HepG2 (cell line): Measurements from ENCODE around the gene VTN. TPM values are rescaled to one million over a fixed set of nuclear protein-coding genes. Genes with fewer than 3 reads are reported as not detected.

Source experiments
- JUNB ChIP-seq: sonication (generic); formaldehyde crosslinking; IDR thresholded peaks from 2 replicates; pipeline ENCODE4 v1.8.0; 2022; ENCODE audit warnings: missing genetic modification reagents, mild to moderate bottlenecking, borderline replicate concordance
- KLF15 ChIP-seq: sonication (generic); formaldehyde crosslinking; IDR thresholded peaks from 2 replicates; pipeline ENCODE4 v1.8.1; 2023; ENCODE audit warnings: borderline replicate concordance, mild to moderate bottlenecking, inconsistent platforms, missing genetic modification reagents, mixed read lengths
- MED1 ChIP-seq: sonication (generic); formaldehyde crosslinking; IDR thresholded peaks from 2 replicates; pipeline ENCODE4 v1.4.0; 2020; ENCODE audit warnings: missing genetic modification reagents
- NCOA2 ChIP-seq: sonication (generic); formaldehyde crosslinking; IDR thresholded peaks from 2 replicates; pipeline ENCODE4 v1.8.0; 2022; ENCODE audit warnings: inconsistent platforms
- RFXANK ChIP-seq: IDR thresholded peaks from 2 replicates; pipeline ENCODE4 v1.6.1; 2016
- SMAD9 ChIP-seq: sonication (generic); formaldehyde crosslinking; IDR thresholded peaks from 2 replicates; pipeline ENCODE4 v1.5.1; 2020; ENCODE audit warnings: mild to moderate bottlenecking, missing genetic modification reagents
- SOX6 ChIP-seq, 2 experiments: fragments of 450-650 bp in 1 of 2; sonication (generic) in 1 of 2; formaldehyde crosslinking in 1 of 2; IDR thresholded peaks; 2 replicates each; pipeline versions ENCODE4 v1.4.0 to v1.6.1; 2017 to 2020; ENCODE audit warnings: antibody characterized with exemption in 1 of 2, mild to moderate bottlenecking in 1 of 2, missing genetic modification reagents in 1 of 2
- TCF7 ChIP-seq: sonication (generic); IDR thresholded peaks from 2 replicates; pipeline ENCODE4 v1.6.1; 2016; ENCODE audit warnings: antibody characterized with exemption, low read depth
- THAP11 ChIP-seq: IDR thresholded peaks from 2 replicates; pipeline ENCODE4 v1.6.1; 2016; ENCODE audit warnings: missing biosample characterization, missing genetic modification reagents
- TP53 ChIP-seq: sonication (generic); formaldehyde crosslinking; conservative IDR thresholded peaks from 2 replicates; pipeline ENCODE4 v1.4.0; 2020; ENCODE audit warnings: missing genetic modification reagents
- ZFP1 ChIP-seq: IDR thresholded peaks from 2 replicates; pipeline ENCODE4 v1.6.1; 2016
- ZNF761 ChIP-seq: sonication (generic); formaldehyde crosslinking; conservative IDR thresholded peaks from 2 replicates; pipeline ENCODE4 v1.4.0; 2020; ENCODE audit warnings: mild to moderate bottlenecking, missing genetic modification reagents
- polyA plus RNA-seq, 8 experiments: library from polyadenylated mRNA; depleted of rRNA in 3 of 8; stranded (reverse) in 7 of 8; unstranded in 1 of 8; fragments of >200 nt; fragmentation: Illumina TruSeq in 4 of 8; extraction: Trizol in 4 of 8; gene quantifications; 2 replicates each; pipeline versions ENCODE4 v1.2.1 to v1.2.3, GENCODE V29; 2011 to 2016; ENCODE audit warnings: low read depth in 4 of 8, missing spikeins in 1 of 8, mixed read lengths in 1 of 8; ENCODE audit not compliant: insufficient read depth in 1 of 8
- total RNA-seq, 5 experiments: library from RNA; depleted of rRNA; stranded (reverse); fragments of >200 nt; fragmentation: Illumina TruSeq; extraction: Trizol; gene quantifications; 2 replicates each; pipeline ENCODE4 v1.2.3, GENCODE V29; 2016; ENCODE audit warnings: low read depth in 1 of 5
- TF ChIP-seq, protein P1 (sequence below): sonication (generic); formaldehyde crosslinking; IDR thresholded peaks from 2 replicates; pipeline ENCODE4 v1.5.0; 2020; ENCODE audit warnings: mild to moderate bottlenecking, missing genetic modification reagents
- TF ChIP-seq, protein P2 (sequence below), 2 experiments: sonication (generic) in 1 of 2; formaldehyde crosslinking in 1 of 2; IDR thresholded peaks; 2 replicates each; pipeline versions ENCODE4 v1.6.1 to v1.9.0; 2014 to 2022; ENCODE audit warnings: antibody characterized with exemption in 1 of 2, borderline replicate concordance in 1 of 2, inconsistent platforms in 1 of 2, low read depth in 1 of 2, missing genetic modification reagents in 1 of 2
- TF ChIP-seq, protein P3 (sequence below): sonication (generic); formaldehyde crosslinking; IDR thresholded peaks from 2 replicates; pipeline ENCODE4 v1.4.0; 2020; ENCODE audit warnings: missing genetic modification reagents, borderline replicate concordance
- TF ChIP-seq, protein P4 (sequence below): sonication (generic); formaldehyde crosslinking; conservative IDR thresholded peaks from 2 replicates; pipeline ENCODE4 v1.8.0; 2022; ENCODE audit warnings: mild to moderate bottlenecking, moderate library complexity, missing genetic modification reagents

The VTN gene
- total and polyA plus RNA-seq, 2 of the 13 experiments (the other 11 are each of a cell fraction or from before 2014, with no cell fraction given) = 108 to 131 TPM

DNA sequence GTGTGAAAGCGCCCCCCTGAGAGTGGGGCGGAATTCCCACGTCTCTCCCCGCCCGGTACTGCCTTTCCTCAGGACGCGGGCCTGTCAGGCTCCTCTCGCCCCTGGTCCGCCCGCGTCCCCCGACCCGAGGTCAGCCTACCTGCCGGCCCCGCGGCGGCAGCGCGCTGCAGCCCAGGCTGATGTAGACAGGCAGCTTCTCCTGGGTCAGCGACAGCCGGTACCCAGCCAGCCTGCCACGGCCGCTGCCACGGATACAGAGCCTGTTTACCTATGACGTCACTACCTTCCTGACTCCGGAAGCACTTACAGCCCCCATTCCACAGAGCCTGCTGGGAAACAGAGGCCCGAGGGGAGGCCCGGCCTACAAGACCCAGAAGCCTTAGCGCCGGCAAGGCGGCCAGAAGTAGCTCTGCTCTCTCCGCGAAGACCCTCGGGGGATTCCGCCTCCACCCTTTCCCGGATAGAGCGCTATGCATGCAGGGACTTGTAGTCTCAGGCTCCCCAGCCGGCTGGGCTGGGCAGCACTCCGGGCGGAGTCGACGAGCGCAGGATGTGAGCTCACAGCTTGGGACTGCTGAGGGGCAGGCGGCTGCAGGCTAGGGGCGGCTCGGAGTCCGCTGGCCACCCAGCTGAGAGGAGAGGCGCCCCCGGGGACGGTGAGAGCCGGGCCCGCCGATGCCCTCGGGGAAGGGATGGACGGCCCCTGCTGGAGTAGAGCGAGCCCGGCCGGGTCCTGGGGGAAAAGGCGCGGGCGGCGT is 34.7 kb downstream of the VTN start, which contains the start of the genes IFT20 and TNFAIP1 (continued):
- TF ChIP-seq, protein P1, sequence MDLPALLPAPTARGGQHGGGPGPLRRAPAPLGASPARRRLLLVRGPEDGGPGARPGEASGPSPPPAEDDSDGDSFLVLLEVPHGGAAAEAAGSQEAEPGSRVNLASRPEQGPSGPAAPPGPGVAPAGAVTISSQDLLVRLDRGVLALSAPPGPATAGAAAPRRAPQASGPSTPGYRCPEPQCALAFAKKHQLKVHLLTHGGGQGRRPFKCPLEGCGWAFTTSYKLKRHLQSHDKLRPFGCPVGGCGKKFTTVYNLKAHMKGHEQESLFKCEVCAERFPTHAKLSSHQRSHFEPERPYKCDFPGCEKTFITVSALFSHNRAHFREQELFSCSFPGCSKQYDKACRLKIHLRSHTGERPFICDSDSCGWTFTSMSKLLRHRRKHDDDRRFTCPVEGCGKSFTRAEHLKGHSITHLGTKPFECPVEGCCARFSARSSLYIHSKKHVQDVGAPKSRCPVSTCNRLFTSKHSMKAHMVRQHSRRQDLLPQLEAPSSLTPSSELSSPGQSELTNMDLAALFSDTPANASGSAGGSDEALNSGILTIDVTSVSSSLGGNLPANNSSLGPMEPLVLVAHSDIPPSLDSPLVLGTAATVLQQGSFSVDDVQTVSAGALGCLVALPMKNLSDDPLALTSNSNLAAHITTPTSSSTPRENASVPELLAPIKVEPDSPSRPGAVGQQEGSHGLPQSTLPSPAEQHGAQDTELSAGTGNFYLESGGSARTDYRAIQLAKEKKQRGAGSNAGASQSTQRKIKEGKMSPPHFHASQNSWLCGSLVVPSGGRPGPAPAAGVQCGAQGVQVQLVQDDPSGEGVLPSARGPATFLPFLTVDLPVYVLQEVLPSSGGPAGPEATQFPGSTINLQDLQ (CRISPR knock-in tag) = 0 out of 2 replicates have a peak, but pooled peaks have one; percentile 9
- 0 out of 2 replicates have a peak, but pooled peaks have one; percentile 69 for TF ChIP-seq KLF15
- no peak for TF ChIP-seq TCF7
- no peak for TF ChIP-seq JUNB (CRISPR knock-in tag)
- TF ChIP-seq SMAD9 (CRISPR knock-in tag) = no peak
- peak; percentile 100 for TF ChIP-seq THAP11 (CRISPR knock-in tag)
- TF ChIP-seq, protein P2, sequence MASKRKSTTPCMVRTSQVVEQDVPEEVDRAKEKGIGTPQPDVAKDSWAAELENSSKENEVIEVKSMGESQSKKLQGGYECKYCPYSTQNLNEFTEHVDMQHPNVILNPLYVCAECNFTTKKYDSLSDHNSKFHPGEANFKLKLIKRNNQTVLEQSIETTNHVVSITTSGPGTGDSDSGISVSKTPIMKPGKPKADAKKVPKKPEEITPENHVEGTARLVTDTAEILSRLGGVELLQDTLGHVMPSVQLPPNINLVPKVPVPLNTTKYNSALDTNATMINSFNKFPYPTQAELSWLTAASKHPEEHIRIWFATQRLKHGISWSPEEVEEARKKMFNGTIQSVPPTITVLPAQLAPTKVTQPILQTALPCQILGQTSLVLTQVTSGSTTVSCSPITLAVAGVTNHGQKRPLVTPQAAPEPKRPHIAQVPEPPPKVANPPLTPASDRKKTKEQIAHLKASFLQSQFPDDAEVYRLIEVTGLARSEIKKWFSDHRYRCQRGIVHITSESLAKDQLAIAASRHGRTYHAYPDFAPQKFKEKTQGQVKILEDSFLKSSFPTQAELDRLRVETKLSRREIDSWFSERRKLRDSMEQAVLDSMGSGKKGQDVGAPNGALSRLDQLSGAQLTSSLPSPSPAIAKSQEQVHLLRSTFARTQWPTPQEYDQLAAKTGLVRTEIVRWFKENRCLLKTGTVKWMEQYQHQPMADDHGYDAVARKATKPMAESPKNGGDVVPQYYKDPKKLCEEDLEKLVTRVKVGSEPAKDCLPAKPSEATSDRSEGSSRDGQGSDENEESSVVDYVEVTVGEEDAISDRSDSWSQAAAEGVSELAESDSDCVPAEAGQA (IDR thresholded peaks at IDR 0.05; ENCODE audit: low read depth) = peak; percentile 86
- TF ChIP-seq, protein P2 (CRISPR knock-in tag; IDR thresholded peaks at IDR 0.05; ENCODE audit: borderline replicate concordance) = no peak
- TF ChIP-seq, protein P3, sequence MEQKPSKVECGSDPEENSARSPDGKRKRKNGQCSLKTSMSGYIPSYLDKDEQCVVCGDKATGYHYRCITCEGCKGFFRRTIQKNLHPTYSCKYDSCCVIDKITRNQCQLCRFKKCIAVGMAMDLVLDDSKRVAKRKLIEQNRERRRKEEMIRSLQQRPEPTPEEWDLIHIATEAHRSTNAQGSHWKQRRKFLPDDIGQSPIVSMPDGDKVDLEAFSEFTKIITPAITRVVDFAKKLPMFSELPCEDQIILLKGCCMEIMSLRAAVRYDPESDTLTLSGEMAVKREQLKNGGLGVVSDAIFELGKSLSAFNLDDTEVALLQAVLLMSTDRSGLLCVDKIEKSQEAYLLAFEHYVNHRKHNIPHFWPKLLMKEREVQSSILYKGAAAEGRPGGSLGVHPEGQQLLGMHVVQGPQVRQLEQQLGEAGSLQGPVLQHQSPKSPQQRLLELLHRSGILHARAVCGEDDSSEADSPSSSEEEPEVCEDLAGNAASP (CRISPR knock-in tag) = 0 out of 2 replicates have a peak, but pooled peaks have one; percentile 7
- TF ChIP-seq, protein P4, sequence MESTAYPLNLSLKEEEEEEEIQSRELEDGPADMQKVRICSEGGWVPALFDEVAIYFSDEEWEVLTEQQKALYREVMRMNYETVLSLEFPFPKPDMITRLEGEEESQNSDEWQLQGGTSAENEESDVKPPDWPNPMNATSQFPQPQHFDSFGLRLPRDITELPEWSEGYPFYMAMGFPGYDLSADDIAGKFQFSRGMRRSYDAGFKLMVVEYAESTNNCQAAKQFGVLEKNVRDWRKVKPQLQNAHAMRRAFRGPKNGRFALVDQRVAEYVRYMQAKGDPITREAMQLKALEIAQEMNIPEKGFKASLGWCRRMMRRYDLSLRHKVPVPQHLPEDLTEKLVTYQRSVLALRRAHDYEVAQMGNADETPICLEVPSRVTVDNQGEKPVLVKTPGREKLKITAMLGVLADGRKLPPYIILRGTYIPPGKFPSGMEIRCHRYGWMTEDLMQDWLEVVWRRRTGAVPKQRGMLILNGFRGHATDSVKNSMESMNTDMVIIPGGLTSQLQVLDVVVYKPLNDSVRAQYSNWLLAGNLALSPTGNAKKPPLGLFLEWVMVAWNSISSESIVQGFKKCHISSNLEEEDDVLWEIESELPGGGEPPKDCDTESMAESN (CRISPR knock-in tag) = peak; percentile 80
- peak; percentile 86; the same call in 1 of the 2 replicates for TF ChIP-seq ZFP1 (CRISPR knock-in tag)
- TF ChIP-seq ZNF761 (CRISPR knock-in tag) = peak; percentile 36; the same call in 1 of the 2 replicates
- no peak; the same call in 1 of the 2 replicates for TF ChIP-seq NCOA2 (CRISPR knock-in tag)
- TF ChIP-seq TP53 = no peak; the same call in 1 of the 2 replicates
- no peak for TF ChIP-seq SOX6 (IDR thresholded peaks at IDR 0.05)
- TF ChIP-seq SOX6 (CRISPR knock-in tag; IDR thresholded peaks at IDR 0.05) = peak; percentile 75
- no peak; the same call in 1 of the 2 replicates for TF ChIP-seq RFXANK (CRISPR knock-in tag)
- peak; percentile 53; the same call in 1 of the 2 replicates for TF ChIP-seq MED1 (CRISPR knock-in tag)
